Endodermal cell (in vitro differentiated cells): ENCODE results near the gene TMEM60. TPM values are rescaled to one million over a fixed set of nuclear protein-coding genes. Genes with fewer than 3 reads are reported as not detected.

Experiments used
- DNase-seq: peaks from one replicate; pipeline ENCODE4 v3.0.0-alpha.2; 2017
- H3K27ac ChIP-seq: 2 replicates; pipeline ENCODE4 v1.5.1; 2013; ENCODE audit warnings: mild to moderate bottlenecking, low read depth, low read length, moderate library complexity
- H3K27me3 ChIP-seq: 2 replicates; pipeline ENCODE4 v1.6.1; 2013; ENCODE audit warnings: mild to moderate bottlenecking, low read length, moderate library complexity; ENCODE audit not compliant: insufficient read depth, control insufficient read depth, poor library complexity, severe bottlenecking
- H3K36me3 ChIP-seq: 2 replicates; pipeline ENCODE4 v1.7.0; 2013; ENCODE audit warnings: mild to moderate bottlenecking, low read length, moderate library complexity; ENCODE audit not compliant: control insufficient read depth, insufficient read depth
- H3K4me1 ChIP-seq: one replicate; pipeline ENCODE4 v1.7.0; 2013; ENCODE audit warnings: low read length; ENCODE audit not compliant: control insufficient read depth, insufficient read depth
- H3K4me3 ChIP-seq: 2 replicates; pipeline ENCODE4 v1.5.1; 2013; ENCODE audit warnings: mild to moderate bottlenecking, low read length, moderate library complexity
- H3K9ac ChIP-seq: 2 replicates; pipeline ENCODE4 v1.6.1; 2013; ENCODE audit warnings: mild to moderate bottlenecking, low read length, moderate library complexity; ENCODE audit not compliant: poor library complexity, severe bottlenecking; ENCODE audit errors: extremely low read depth
- H3K9me3 ChIP-seq: 2 replicates; pipeline ENCODE4 v1.6.1; 2013; ENCODE audit warnings: mild to moderate bottlenecking, low read length, moderate library complexity; ENCODE audit not compliant: control insufficient read depth
- H3K27ac Mint-ChIP-seq: 2 replicates; pipeline ENCODE4 v1.8.0; 2020; ENCODE audit warnings: mixed read lengths
- H3K27me3 Mint-ChIP-seq: 2 replicates; pipeline ENCODE4 v1.8.0; 2021; ENCODE audit warnings: mild to moderate bottlenecking, mixed read lengths; ENCODE audit not compliant: insufficient read depth
- H3K36me3 Mint-ChIP-seq: 2 replicates; pipeline ENCODE4 v1.8.0; 2020; ENCODE audit warnings: low read depth, mixed read lengths
- H3K4me1 Mint-ChIP-seq: 2 replicates; pipeline ENCODE4 v1.8.0; 2020; ENCODE audit warnings: mixed read lengths
- H3K4me3 Mint-ChIP-seq: 2 replicates; pipeline ENCODE4 v1.8.0; 2020; ENCODE audit warnings: mild to moderate bottlenecking, moderate library complexity, mixed read lengths
- H3K9me3 Mint-ChIP-seq: 2 replicates; pipeline ENCODE4 v1.8.0; 2020; ENCODE audit warnings: mild to moderate bottlenecking, mixed read lengths
- CTCF ChIP-seq: fragments of 200-600 bp; sonication (generic); conservative IDR thresholded peaks from 2 replicates; pipeline ENCODE4 v1.5.0; 2021; ENCODE audit warnings: antibody characterized with exemption, mild to moderate bottlenecking
- WGBS, 2 experiments: methylation state at CpG; one replicate each; pipeline versions ENCODE4 v1.1.5 to v1.1.7; 2013; ENCODE audit warnings: missing lambda C conversion rate in 2 of 2, mixed read lengths in 1 of 2; ENCODE audit not compliant: insufficient coverage in 1 of 2, insufficient read length in 1 of 2; 5-methylcytosine and 5-hydroxymethylcytosine counted together
- total RNA-seq, 2 donors: library from RNA; stranded (reverse); fragmentation: NEBNext Ultra II Directional in 1 of 2; extraction: Animal tissue kit (Norgen Biotek cat#: 25700) in 1 of 2; gene quantifications; 2 replicates in 1 of 2; 3 replicates in 1 of 2; pipeline ENCODE4 v1.2.1, GENCODE V29; 2021

TMEM60 gene
- total RNA-seq, 2 donors from 2014 or later = 20.0 to 32.2 TPM

- Histone ChIP-seq H3K9ac (no peak overlapping the region), H3K4me3 (no peak overlapping the region), H3K4me1 (no peaks in the 10 kb centered on the region), H3K27me3 (no peaks in the 10 kb centered on the region), H3K36me3 (no peaks in the 10 kb centered on the region), H3K27ac (no peak overlapping the region), H3K9me3 (peaks cover 26% of the 10 kb centered on the region)
- WGBS, 2 experiments = 93 to 100% methylated on average over 1 of the region's 2 CpGs
- Mint-ChIP-seq H3K4me1 (no peaks in the 10 kb centered on the region), H3K36me3 (peaks cover 33% of the 10 kb centered on the region), H3K27me3 (no peaks in the 10 kb centered on the region), H3K9me3 (peaks cover 44% of the 10 kb centered on the region), H3K27ac (no peak overlapping the region), H3K4me3 (no peak overlapping the region)
- no peak for DNase-seq
- TF ChIP-seq CTCF = no peak
Observed at GRCh38 chr7:77823787-77824186, 25.6 kb upstream of the TMEM60 start.

GRCh38 chr7:77822269-77822668 lies 24.0 kb upstream of the TMEM60 start:
- H3K27ac ChIP-seq = no peak overlapping the region
- Mint-ChIP-seq H3K27ac (no peak overlapping the region), H3K4me3 (no peak overlapping the region), H3K36me3 (peaks cover 46% of the 10 kb centered on the region), H3K9me3 (peaks cover 57% of the 10 kb centered on the region), H3K4me1 (no peaks in the 10 kb centered on the region), H3K27me3 (no peaks in the 10 kb centered on the region)
- no peaks in the 10 kb centered on the region for H3K27me3 ChIP-seq
- no peak for DNase-seq
- H3K36me3 ChIP-seq = no peaks in the 10 kb centered on the region
- H3K9me3 ChIP-seq = peaks cover 34% of the 10 kb centered on the region
- H3K4me1 ChIP-seq = no peaks in the 10 kb centered on the region
- no peak overlapping the region for H3K9ac ChIP-seq
- H3K4me3 ChIP-seq = no peak overlapping the region
- TF ChIP-seq CTCF = no peak
- WGBS, 2 experiments = 0% methylated on average over 1 of the region's 1 CpG; no CpG with 5 or more reads in 1 of the 2 experiments

- peak overlapping the region; percentile 56 for H3K4me3 ChIP-seq
- TF ChIP-seq CTCF = no peak
- WGBS, 2 experiments = 92% methylated on average over 2 of the region's 2 CpGs; no CpG with 5 or more reads in 1 of the 2 experiments
- no peak overlapping the region for H3K27ac Mint-ChIP-seq
- H3K9ac ChIP-seq = no peak overlapping the region
- H3K4me1 Mint-ChIP-seq = no peaks in the 10 kb centered on the region
- H3K36me3 ChIP-seq = no peaks in the 10 kb centered on the region
- no peak overlapping the region for H3K4me3 Mint-ChIP-seq
- no peaks in the 10 kb centered on the region for H3K27me3 Mint-ChIP-seq
- H3K27ac ChIP-seq = no peak overlapping the region
- peaks cover 54% of the 10 kb centered on the region for H3K36me3 Mint-ChIP-seq
- peaks cover 41% of the 10 kb centered on the region for H3K9me3 ChIP-seq
- H3K27me3 ChIP-seq = no peaks in the 10 kb centered on the region
- DNase-seq = no peak
- H3K9me3 Mint-ChIP-seq = peaks cover 65% of the 10 kb centered on the region
- no peaks in the 10 kb centered on the region for H3K4me1 ChIP-seq
Observed at GRCh38 chr7:77820967-77821366, 22.7 kb upstream of the TMEM60 start.
